GM12801 (cell line): ENCODE measurements around the gene TBCD.

Experiments
- CTCF ChIP-seq: IDR thresholded peaks from one replicate; pipeline ENCODE4 v1.5.1; 2011; ENCODE audit warnings: control low read depth; ENCODE audit not compliant: insufficient read length; ENCODE audit errors: extremely low read depth

The TBCD gene

GRCh38 chr17:82823004-82823403 lies 71.1 kb downstream of the TBCD start:
- no peak for TF ChIP-seq CTCF

GRCh38 chr17:82825540-82826124 lies 73.8 kb downstream of the TBCD start:
- TF ChIP-seq CTCF, result no peak

- TF ChIP-seq CTCF, result no peak
Measured at GRCh38 chr17:82826211-82826610, 74.3 kb downstream of the TBCD start.

GRCh38 chr17:82826956-82827355 lies 75.1 kb downstream of the TBCD start:
- TF ChIP-seq CTCF, result no peak

GRCh38 chr17:82828875-82829487 lies 77.1 kb downstream of the TBCD start:
- TF ChIP-seq CTCF, result no peak

- TF ChIP-seq CTCF, result no peak
Measured at GRCh38 chr17:82830249-82830661, 78.4 kb downstream of the TBCD start.

GRCh38 chr17:82831041-82831817 lies 79.4 kb downstream of the TBCD start:
- no peak for TF ChIP-seq CTCF
